ENCODE measurements around the gene IRGQ. TPM values are rescaled to one million over a fixed set of nuclear protein-coding genes. Genes with fewer than 3 reads are reported as not detected.
"Not testable (repeated sequence)": the region's sequence is repeated elsewhere in the genome, so short reads cannot be mapped to it uniquely, and the experiment has no call there.

Gene IRGQ
- total RNA-seq, 1 experiment from 2014 or later: 12.4 TPM

DNA sequence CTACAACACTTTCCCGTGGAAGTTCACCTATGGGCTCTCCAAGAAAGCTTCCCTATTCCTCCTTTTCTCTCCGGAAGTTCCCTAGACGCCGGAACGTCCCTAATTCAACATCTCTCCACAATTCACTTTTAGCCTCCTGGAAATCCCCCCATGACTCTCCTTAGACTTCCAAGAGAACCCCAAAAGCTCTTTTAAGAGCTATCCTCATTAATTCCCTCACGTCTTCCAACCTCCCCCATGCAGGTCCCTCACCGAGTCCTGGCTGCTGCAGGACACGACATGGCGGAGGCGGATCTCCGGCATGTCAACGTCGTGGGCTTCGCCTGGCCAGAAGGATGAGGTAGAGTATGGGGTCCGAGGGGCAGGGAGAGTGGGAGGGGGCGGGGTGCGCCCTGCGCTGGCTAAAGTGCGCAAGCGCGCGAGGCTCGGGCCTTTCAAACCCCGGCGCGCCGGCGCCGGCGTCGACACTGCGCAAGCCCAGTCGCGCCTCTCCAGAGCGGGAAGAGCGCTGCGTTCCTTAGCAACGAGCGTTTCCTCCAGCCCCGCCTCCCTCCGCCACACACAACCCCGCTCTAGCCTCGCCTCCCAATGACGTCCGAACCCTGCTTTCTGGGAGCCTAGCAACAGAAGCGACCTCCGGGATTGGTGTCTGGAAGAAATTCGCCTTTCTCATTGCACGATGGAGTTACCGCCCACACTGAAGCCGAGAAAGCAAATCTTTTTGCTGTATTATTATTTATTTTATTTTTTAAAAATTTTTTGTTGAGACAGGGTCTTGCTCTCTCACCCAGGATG lies 20.6 kb downstream of the IRGQ start, which contains the start of the genes PINLYP and XRCC1:
PINLYP (plus strand) TSS at position 646 of the 795 bp plus-strand sequence. CDS start 1,391 bp downstream, outside the sequence.
XRCC1 (minus strand) TSS at position 372 of the 795 bp plus-strand sequence; CDS start at position 303, 69 bp downstream.
- DNase-seq (ENCODE audit: low read depth): peak; percentile 98

GRCh38 chr19:43574424-43575155 lies 21.3 kb downstream of the IRGQ start:
- peak; percentile 91 for DNase-seq (ENCODE audit: low read depth)

DNA sequence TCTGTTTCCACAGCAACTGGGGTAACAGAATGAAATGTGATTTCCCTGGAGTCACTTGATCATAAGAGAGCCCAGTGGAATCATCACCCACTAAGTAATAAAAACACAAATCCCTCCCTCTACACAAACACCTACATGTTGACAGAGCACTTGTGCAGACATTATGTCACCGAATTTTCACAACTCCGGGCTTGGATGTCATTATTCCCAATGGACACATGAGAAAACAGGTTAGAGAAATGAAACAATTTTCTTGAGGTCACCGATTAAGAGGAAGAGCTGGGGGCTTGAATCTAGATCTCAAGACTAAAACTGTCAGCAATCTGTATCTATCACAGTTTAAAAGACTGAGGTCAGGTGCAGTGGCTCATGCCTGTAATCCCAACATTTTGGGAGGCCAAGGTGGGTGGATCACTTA lies 23.8 kb downstream of the IRGQ start:
- DNase-seq (ENCODE audit: low read depth): no peak

GRCh38 chr19:43570174-43570791 lies 25.7 kb downstream of the IRGQ start:
- no peak for DNase-seq (ENCODE audit: low read depth)

DNA sequence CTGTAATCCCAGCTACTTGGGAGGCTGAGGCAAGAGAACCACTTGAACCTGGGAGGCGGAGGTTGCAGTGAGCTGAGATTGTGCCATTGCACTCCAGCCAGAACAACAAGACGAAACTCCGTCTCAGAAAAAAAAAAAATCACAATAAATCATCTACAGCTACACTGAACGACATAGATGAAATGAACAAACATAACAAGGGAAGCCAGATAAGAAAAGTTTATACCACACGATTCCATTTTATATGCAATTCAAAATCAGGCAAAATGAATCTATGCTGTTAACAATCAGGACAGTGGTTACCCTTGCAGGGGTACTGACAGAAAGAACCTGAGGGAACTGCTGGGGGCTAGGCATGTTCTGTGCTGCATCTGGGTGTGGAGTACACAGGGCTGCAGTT lies 26.3 kb downstream of the IRGQ start:
- no peak for DNase-seq (ENCODE audit: low read depth)

GRCh38 chr19:43564800-43565199 lies 31.1 kb downstream of the IRGQ start:
- DNase-seq (ENCODE audit: low read depth): no peak

DNA sequence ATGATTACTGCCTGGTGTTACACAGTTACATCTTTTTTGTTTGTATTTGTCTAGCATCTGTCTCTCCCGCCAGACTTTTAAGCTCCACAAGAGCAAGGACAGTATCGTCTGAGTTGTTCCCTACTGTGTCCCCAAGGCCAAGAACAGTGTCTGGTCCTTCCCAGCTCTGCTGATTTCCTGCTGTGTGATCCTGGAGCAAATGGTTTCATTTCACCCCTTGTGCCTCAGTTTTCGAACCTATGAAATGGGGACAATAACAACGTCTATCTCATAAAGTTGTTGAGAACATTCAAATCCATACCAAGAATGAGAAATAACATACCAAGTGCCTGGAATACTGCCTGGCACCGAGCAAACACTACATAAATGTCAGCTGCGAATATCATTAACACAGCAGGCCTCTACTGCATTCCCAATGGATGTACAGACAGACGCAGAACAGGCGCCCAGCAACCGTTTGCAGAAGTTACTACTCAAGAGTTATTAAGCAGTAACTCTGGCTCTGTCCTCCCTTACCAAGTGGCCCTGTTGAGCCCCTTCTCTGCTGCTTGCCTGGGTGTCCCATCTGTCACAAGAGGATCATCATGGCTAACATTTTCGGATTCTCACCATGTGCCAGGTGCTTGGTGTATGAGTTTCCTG lies 32.0 kb downstream of the IRGQ start:
- no peak for DNase-seq (ENCODE audit: low read depth)

DNA sequence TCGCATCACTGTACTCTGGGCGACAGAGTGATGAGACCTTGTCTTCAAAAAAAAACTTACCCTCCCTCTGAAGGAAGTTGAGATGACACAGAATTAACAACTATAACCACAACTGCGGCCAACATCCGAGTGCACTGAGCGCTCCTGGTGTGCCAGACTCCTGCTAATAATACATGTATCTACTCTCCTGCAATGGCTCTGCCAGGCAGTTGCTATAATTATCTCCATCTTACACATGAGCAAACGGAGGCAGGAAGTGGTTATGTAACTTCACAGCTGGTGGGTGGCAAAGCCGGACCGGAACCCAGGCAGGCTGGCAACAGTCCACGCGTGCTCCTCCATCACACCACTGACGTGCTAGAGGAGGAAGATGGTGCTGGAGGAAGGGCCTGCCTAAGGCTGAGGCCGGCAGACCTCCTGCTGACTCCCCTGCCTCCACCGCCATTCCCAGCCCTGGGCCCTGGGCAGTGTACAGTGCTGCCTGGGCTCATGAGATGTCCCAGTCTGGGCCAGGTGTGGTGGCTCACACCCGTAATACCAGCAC lies 33.2 kb downstream of the IRGQ start:
- peak; percentile 100 for DNase-seq (ENCODE audit: low read depth)

DNA sequence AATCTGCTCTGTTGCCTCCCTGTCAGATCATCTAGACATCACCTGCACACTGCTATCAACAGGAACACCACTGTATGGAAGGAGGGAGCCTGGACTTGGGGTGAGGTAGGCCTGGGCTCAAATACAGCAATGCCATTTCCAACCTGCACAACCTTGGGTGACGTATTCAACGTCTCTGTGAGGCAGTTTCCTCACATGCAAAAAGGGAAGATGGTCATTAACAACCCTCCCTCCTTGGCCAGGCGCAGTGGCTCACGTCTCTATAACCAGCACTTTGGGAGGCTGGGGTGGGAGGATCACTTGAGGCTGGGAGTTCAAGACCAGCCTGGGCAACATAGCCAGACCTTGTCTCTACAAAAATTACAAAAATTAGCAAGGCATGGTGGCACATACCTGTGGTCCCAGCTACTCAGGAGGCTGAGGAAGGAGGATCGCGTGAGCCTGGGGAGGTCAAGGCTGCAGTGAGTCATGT lies 33.7 kb downstream of the IRGQ start:
- DNase-seq (ENCODE audit: low read depth): no peak

GRCh38 chr19:43561139-43561970 lies 34.6 kb downstream of the IRGQ start:
- no peak for DNase-seq (ENCODE audit: low read depth)

DNA sequence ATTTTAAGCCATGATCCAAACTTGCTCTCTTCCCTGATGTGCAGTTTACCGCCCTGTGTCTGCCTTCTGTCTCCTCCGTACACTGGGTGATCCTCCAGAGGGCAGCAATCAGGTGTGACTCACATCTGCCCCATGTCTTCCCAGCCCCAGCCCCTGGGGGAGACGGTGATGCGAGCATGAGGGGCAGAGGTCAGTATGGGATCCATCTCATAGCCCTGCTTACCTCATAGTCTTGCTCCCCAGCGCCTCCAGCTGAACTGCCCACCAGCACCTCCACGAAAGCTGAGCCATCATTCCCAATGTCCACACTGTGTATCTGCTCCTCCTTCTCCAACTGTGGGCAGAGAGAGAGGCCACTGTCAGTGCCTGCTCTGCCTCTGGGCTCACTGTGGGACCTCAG lies 35.2 kb downstream of the IRGQ start:
- peak; percentile 34 for DNase-seq (ENCODE audit: low read depth)

DNA sequence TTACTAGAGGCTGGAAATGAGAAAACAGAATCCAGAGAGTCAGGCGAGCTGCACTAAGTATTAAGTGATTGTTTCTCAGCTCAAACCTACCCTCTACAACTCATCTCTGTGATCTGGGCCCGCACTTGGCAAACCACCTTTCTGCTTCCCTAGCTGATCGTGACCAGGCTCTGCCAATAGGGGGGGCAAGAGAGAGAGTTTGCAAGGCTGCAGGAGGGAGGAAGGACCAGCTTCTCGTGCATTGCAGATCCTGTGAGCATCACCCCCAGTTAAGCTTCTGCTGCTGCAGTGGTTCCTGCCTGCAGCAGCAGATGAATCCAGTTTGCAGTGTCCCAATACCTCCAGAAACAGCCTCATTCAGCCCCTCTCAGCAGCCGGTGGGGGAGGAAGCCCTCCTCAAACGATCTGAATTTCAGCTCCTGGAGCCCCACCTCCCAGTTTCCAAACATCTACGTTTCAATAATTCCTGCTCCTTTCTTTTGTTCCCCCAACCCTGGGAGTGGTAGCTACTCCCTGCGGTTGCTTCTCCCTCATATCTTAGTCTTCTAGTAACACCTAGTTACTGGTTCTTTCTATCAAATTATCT lies 40.7 kb downstream of the IRGQ start:
- DNase-seq (ENCODE audit: low read depth): peak; percentile 53

- no peak for DNase-seq (ENCODE audit: low read depth)
These were observed 41.5 kb downstream of the IRGQ start for GRCh38 chr19:43554317-43554895.

DNA sequence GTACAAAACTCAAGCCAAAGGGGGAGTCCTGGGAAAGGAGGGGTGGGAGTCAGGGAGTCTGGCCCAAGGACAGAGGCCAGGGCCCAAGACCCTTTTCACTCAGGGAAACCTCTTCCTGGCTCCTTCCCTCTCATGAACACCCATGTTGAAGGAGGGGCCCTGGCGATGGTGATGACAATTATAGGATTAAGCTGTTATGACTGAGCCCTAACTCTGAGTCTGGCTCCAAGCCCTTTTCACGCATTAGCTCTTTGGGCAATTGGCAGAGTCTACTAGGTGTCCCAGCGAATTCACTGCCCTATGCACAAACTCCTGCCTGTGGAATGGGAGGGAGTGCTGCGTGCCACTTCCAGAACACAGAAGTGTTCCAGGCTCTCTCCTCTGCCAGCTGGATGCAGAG lies 42.3 kb downstream of the IRGQ start:
- no peak for DNase-seq (ENCODE audit: low read depth)

- no peak for DNase-seq (ENCODE audit: low read depth)
These were observed 43.3 kb downstream of the IRGQ start for GRCh38 chr19:43552616-43553015.

DNA sequence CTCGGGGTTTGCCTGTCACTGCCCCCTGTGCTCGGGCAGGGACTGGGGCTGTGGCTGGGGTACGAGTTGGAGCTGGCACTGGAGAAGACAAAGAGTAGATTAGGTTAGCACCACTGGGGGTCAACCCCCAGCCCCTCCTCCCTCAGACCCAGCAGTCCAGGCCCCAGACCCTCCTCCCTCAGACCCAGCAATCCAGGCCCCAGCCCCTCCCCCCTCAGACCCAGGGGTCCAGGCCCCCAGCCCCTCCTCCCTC lies 43.8 kb downstream of the IRGQ start:
- no peak for DNase-seq (ENCODE audit: low read depth)

- no peak for DNase-seq (ENCODE audit: low read depth)
These were observed 44.3 kb downstream of the IRGQ start for GRCh38 chr19:43551399-43552197.

DNA sequence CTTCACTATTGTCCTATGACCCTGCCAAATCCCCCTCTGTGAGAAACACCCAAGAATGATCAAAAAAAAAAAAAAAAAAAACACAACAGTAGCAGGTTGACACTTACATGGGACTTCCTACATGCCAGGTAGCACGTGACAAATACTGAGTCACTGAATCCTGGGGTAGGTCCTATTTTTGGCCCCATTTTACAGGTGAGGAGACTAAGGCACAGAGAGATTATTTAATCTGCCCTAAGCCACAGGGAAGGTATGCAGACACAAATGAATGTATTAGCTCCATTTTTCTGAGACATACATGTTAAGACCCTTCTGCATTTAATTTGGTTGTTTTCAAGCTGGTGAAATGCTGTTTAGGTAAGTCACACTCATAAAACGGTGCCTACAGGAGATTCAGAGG lies 47.2 kb downstream of the IRGQ start:
- no peak for DNase-seq (ENCODE audit: low read depth)

DNA sequence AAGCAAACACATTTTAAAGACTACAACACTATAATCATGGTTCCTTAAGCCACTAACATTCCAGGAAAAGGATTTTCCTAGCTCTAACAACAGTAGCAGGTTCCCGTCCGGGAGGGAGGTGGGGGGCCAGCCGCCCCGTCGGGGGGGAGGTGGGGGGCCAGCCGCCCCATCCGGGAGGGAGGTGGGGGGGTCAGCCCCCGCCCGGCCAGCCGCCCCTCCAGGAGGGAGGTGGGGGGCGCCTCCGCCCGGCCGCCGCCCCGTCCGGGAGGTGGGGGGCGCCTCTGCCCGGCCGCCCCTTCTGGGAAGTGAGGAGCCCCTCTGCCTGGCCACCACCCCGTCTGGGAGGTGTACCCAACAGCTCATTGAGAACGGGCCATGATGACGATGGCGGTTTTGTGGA lies 48.0 kb downstream of the IRGQ start:
- not testable (repeated sequence) for DNase-seq (ENCODE audit: low read depth)

All from HT1080 (cell line).